GM12874 (cell line): ENCODE measurements around the gene ADAMTS12.

Source experiments
- TF ChIP-seq, protein P1 (sequence below): IDR thresholded peaks from 2 replicates; pipeline ENCODE4 v1.5.1; 2011; ENCODE audit warnings: low read depth, mild to moderate bottlenecking, control low read depth, low read length, moderate library complexity; ENCODE audit not compliant: insufficient read depth

The ADAMTS12 gene

DNA sequence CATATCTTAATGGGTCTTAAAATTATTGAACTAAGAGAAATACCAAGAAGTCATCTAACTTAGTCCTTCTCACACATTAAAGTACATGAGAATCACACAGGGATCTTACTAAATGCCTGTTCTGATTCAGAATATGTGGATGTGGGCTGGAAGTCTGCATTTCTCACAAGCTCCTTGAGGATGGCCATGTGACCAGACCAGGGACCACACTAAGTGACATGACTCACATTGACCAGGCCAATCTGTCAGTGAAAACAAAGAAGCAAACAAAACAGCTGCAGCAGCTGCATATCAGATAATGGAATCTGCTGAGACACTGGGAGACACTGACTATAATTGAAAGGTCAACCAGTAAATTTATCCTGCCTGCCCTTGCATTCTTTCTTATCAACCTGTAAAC is 110.5 kb downstream of the ADAMTS12 start:
- TF ChIP-seq, protein P1, sequence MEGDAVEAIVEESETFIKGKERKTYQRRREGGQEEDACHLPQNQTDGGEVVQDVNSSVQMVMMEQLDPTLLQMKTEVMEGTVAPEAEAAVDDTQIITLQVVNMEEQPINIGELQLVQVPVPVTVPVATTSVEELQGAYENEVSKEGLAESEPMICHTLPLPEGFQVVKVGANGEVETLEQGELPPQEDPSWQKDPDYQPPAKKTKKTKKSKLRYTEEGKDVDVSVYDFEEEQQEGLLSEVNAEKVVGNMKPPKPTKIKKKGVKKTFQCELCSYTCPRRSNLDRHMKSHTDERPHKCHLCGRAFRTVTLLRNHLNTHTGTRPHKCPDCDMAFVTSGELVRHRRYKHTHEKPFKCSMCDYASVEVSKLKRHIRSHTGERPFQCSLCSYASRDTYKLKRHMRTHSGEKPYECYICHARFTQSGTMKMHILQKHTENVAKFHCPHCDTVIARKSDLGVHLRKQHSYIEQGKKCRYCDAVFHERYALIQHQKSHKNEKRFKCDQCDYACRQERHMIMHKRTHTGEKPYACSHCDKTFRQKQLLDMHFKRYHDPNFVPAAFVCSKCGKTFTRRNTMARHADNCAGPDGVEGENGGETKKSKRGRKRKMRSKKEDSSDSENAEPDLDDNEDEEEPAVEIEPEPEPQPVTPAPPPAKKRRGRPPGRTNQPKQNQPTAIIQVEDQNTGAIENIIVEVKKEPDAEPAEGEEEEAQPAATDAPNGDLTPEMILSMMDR = no peak

DNA sequence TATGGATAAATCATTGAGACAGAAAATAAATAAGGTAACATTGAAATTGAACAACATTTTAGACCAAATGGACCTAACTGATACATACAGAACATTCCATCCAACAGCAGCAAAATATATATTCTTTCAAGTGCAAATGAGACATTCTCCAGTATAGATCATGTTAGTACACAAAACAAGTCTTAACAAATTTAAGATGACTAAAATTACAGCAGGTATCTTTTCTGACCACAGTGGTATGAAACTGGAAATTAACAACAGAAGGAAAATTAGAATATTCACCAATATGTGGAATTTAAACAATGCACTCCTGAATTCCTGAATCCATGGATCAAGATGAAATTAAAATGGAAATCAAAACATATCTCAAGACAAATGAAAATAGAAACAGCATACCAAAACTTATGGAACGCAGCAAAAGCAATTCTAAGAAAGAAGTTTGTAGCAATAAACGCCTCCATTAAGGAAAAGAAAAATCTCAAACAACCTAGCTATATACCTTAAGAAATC is 115.6 kb downstream of the ADAMTS12 start:
- TF ChIP-seq, protein P1 = no peak

DNA sequence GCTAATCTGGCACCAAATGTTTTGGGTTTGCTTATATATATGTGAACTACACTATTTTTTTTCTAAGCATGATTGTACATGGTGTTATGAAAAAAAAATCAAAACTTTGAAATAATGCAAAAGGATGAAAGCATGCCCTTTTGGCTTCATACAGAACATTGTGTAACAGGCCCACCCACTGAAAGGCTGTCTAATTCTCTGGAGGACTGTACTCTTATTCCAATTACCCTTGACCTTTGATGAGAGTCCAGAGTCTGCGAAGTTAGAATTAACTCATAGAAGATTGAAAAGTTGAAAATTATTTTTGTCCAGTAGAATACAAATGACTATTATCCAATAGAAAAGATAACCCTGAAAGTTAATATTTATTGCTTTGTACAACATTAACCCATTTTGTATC is 117.4 kb downstream of the ADAMTS12 start:
- TF ChIP-seq, protein P1 = no peak

DNA sequence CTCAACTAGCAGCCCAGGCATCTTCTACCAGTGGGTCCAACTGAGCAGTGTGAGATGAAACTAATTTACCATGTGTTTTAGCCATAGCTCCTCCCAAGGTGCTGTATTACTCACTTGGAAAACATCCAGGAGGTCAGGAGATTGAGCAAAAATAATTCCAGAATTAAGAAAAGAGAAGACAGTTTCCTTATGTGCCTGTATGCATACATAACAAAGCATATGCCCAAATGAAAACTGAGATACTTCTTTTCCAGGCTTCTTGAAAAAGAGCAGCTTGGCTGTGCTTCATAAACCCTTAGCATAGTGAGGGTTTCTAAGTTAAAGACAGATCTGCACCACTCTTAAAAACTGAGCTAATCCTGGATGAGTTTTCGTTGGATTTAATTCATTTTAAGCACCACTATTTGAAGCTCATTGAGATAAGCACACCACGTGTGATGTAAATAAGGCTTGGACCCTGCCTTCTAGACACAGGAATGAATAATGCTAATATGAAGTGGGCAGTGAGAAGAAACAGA is 119.4 kb downstream of the ADAMTS12 start:
- TF ChIP-seq, protein P1 = no peak

DNA sequence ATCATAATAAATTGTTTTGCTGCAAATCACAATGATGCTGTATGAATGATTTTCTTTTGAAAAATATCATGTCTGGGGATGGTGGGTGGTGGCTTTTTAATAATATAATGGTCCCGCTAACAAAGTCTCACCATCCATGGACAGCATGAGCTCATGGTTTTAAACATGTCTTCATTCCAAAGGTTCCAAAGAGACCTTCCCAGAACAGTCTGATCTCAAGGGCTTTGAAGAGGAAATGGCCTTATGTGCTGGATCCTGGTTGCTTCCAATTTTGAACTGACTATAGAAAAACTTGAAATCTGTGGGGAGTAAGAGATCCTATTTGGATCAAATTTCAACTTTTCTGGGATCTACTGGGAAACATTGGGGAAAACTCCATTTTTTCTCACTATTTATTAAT is 121.8 kb downstream of the ADAMTS12 start:
- TF ChIP-seq, protein P1 = no peak

DNA sequence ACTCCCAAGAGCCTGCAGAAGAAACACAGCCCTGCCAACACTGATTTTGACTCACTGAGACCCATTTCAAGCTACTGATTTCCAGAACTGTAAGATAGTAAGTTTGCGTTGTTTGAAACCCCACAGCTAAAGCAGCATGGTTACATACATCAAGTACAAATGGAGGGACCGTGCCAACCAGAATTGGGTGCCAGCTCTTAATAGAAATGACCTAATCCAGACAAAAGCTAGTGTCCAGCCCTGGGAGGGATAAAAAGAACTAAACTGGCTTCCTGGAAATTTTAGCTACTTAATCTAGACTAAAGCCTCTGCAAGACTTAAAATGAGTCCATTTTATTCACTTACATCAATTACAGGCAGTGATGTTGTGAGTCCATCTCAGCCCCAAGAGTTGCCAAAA is 122.6 kb downstream of the ADAMTS12 start:
- TF ChIP-seq, protein P1 = no peak

DNA sequence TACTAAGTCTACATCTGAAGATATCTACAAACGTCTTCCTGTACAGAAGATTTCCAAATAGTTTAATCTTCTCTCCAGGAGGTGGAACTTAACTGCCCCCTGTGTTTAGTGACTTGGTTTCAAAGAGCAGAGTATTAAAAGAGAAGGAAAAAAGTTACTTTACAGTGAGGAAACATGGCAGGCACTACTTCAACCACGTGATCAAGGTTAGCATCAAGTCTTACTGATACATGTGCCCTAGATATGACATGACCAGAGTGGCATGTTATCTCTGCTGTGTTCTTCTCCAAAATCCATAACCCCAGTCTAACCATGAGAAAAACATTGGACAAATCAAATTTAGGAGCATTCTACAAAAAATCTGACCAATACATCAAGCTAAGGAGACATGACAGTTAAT is 125.8 kb downstream of the ADAMTS12 start:
- TF ChIP-seq, protein P1 = no peak

DNA sequence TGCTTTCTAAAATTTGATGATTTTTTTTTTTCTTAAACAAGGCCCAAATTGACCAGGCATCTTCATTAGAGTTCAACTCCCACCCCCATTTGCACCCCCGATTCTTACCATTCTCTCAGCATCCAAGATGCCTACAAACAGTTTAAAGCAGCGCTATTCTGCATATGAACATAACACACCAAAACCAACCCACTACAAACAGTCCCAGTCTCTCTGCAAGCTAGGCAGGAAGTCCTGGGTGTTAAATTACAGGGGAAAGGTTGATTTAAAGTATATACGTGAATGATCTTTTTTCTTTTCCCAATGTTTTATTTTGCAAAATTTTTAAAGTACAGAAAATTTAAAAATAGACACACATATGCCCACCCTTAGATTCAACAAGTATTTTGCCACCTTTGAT is 127.0 kb downstream of the ADAMTS12 start:
- TF ChIP-seq, protein P1 = no peak
